Heart left ventricle (tissue), 16 donors: Measurements from ENCODE around the gene ANO3. TPM values are rescaled to one million over a fixed set of nuclear protein-coding genes. Genes with fewer than 3 reads are reported as not detected.

Source experiments
- ATAC-seq, 4 donors: fragments of 200-7000 bp; cut with Tn5 transposase; one replicate each; pipeline ENCODE4 v1.9.1; 2020 to 2022; ENCODE audit warnings: moderate library complexity in 4 of 4, mild to moderate bottlenecking in 3 of 4, moderate number of reproducible peaks in 1 of 4
- DNase-seq, 5 donors: peaks; one replicate each; pipeline ENCODE4 v3.0.0-alpha.2; 2020
- H3K27ac ChIP-seq, 12 donors: fragments of 200-600 bp; sonication (generic) in 4 of 12; one replicate each; pipeline versions ENCODE4 v1.5.0 to v1.8.0; 2016 to 2022; ENCODE audit warnings: mild to moderate bottlenecking in 2 of 12
- H3K27me3 ChIP-seq, 9 donors: fragments of 200-600 bp; sonication (generic) in 2 of 9; one replicate each; pipeline versions ENCODE4 v1.5.1 to v1.8.0; 2016 to 2022; ENCODE audit warnings: mild to moderate bottlenecking in 3 of 9
- H3K36me3 ChIP-seq, 9 donors: fragments of 200-600 bp; sonication (generic) in 2 of 9; one replicate each; pipeline versions ENCODE4 v1.5.0 to v1.8.0; 2018 to 2022; ENCODE audit warnings: mild to moderate bottlenecking in 2 of 9
- H3K4me1 ChIP-seq, 12 donors: fragments of 200-600 bp; sonication (generic) in 4 of 12; one replicate each; pipeline versions ENCODE4 v1.5.0 to v1.8.0; 2016 to 2022; ENCODE audit warnings: mild to moderate bottlenecking in 3 of 12
- H3K4me3 ChIP-seq, 12 donors: fragments of 200-600 bp; sonication (generic) in 4 of 12; one replicate each; pipeline versions ENCODE4 v1.5.0 to v1.8.0; 2017 to 2022; ENCODE audit warnings: mild to moderate bottlenecking in 9 of 12, moderate library complexity in 4 of 12
- H3K9me3 ChIP-seq, 12 donors: fragments of 200-600 bp; sonication (generic) in 4 of 12; one replicate each; pipeline versions ENCODE4 v1.5.0 to v1.8.0; 2016 to 2022; ENCODE audit warnings: mild to moderate bottlenecking in 1 of 12
- CTCF ChIP-seq, 12 donors: fragments of 200-600 bp; sonication (generic) in 4 of 12; IDR thresholded peaks; one replicate each; pipeline versions ENCODE4 v1.5.0 to v1.8.0; 2018 to 2022; ENCODE audit warnings: antibody characterized with exemption in 12 of 12, mild to moderate bottlenecking in 5 of 12
- POLR2A ChIP-seq, 2 donors: fragments of 450-650 bp; IDR thresholded peaks; one replicate each; pipeline ENCODE4 v1.6.1; 2017; ENCODE audit warnings: antibody characterized with exemption in 2 of 2, mild to moderate bottlenecking in 2 of 2, moderate library complexity in 2 of 2
- WGBS, 4 donors: extraction: QIAGEN DNeasy Blood & Tissue Kit in 2 of 4; methylation state at CpG; one replicate each; pipeline versions ENCODE4 v1.1.5 to v1.1.7; 2013 to 2018; 5-methylcytosine and 5-hydroxymethylcytosine counted together
- intact Hi-C, 10 donors: fragments of 100-400 bp; cut with DNase I; formaldehyde crosslinking; loops; one replicate each; pipeline versions ENCODE4 v1.11.1 to v1.14.2; 2022
- polyA plus RNA-seq, 2 donors: library from polyadenylated mRNA; stranded (reverse); fragments of 200-250 nt; gene quantifications; one replicate each; pipeline ENCODE4 v1.2.3, GENCODE V29; 2013
- total RNA-seq, 9 donors: library from RNA; depleted of rRNA in 2 of 9; stranded (reverse); fragments of >200 nt in 2 of 9; fragmentation: NEBNext Ultra II Directional in 3 of 9; extraction: Animal tissue kit (Norgen Biotek cat#: 25700) in 3 of 9; gene quantifications; one replicate each; pipeline versions ENCODE4 v1.1.0 to v1.2.4, GENCODE V29; 2016 to 2023
- donor health status: ischemic (EF 13 %, LVEDD 7.1; RV severe dilation, severe dysfunction).
- donor health status: healthy with polysubstance abuse.
- donor health status: DM: no; HTN: yes; CAD: no.
- donor health status: DM: no; HTN: no; CAD: no.
- donor health status: ischemic (EF 25% LVEDD 6.9; RV normal size, moderate dysfunction).
- donor health status: ischemic (EF 25% LVEDD 5.7; RV mildly dilated, moderate dysfunction).
- donor health status: healthy.
- donor health status: DM: yes; HTN: yes; CAD: no.
- donor health status: ischemic (EF 35%, LVEDD 5.7; RV mildly dilated, moderate dysfunction).
- donor health status: nonischemic (EF 11% LVEDD 7.7; RV severe dilation, severe dysfunction).
- donor health status: DM: yes; HTN: yes; CAD: no.
- donor health status: PGD.
- donor health status: ischemic (EF 29% LVEDD 5.4; RV normal size, mild dysfunction).
- donor health status: nonischemic (EF 23%, LVEDD 6.1; RV moderate dilation, normal function).

ANO3 gene
- total and polyA plus RNA-seq, 11 donors: 0.04 to 0.54 (median 0.12) TPM; not detected in 6

DNA sequence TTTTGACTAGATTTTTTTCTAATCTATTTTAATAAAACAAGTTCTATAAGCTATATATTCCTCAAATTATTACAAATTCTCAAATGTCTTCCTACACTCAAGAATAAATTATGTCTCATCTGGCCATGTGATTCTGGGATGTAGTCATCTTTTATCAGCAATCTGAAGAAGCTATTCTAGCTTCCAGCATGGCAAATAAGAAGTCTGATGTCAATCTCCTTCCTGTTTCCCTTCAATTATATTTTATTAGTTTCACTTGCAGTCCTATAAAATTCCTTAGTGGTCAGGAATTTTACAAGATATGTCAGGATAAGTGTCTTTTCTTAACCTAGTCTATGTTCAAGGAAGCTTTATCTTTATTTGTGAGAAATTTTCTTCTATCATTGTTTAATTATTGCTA lies 10.4 kb upstream of the ANO3 start:
- H3K27ac ChIP-seq: no peak overlapping the region
- no peak for DNase-seq
- intact Hi-C loops: no loop called here
- ATAC-seq: no peak
- no peaks in the 10 kb centered on the region for H3K4me1 ChIP-seq
- H3K4me3 ChIP-seq: no peak overlapping the region
- H3K27me3 ChIP-seq: no peaks in the 10 kb centered on the region
- H3K9me3 ChIP-seq: no peaks in the 10 kb centered on the region
- H3K36me3 ChIP-seq: no peaks in the 10 kb centered on the region
- TF ChIP-seq CTCF (IDR thresholded peaks at IDR 0.05): no peak
- TF ChIP-seq POLR2A (IDR thresholded peaks at IDR 0.05): no peak

GRCh38 chr11:26322335-26323067 lies 9.4 kb upstream of the ANO3 start:
- ATAC-seq (no peak), DNase-seq (no peak)
- TF ChIP-seq POLR2A (IDR thresholded peaks at IDR 0.05) (no peak), CTCF (IDR thresholded peaks at IDR 0.05) (no peak)
- no peak overlapping the region for H3K4me3 ChIP-seq
- intact Hi-C loops: no loop called here
- H3K9me3 ChIP-seq: no peaks in the 10 kb centered on the region
- H3K27me3 ChIP-seq: no peaks in the 10 kb centered on the region
- no peaks in the 10 kb centered on the region for H3K4me1 ChIP-seq
- WGBS, 4 donors: 77 to 92% (median 88%) methylated on average over 1 of the region's 1 CpG
- no peak overlapping the region for H3K27ac ChIP-seq
- H3K36me3 ChIP-seq: no peaks in the 10 kb centered on the region

GRCh38 chr11:26323837-26324236 lies 8.1 kb upstream of the ANO3 start:
- Histone ChIP-seq H3K4me3 (no peak overlapping the region), H3K9me3 (no peaks in the 10 kb centered on the region), H3K4me1 (no peaks in the 10 kb centered on the region), H3K27ac (no peak overlapping the region), H3K27me3 (peaks cover 0 to 2% (median 0%) of the 10 kb centered on the region in 9 donors), H3K36me3 (no peaks in the 10 kb centered on the region)
- TF ChIP-seq POLR2A (IDR thresholded peaks at IDR 0.05): no peak
- TF ChIP-seq CTCF (IDR thresholded peaks at IDR 0.05): no peak
- intact Hi-C loops: no loop called here
- ATAC-seq (no peak), DNase-seq (no peak)

- H3K27ac ChIP-seq: no peak overlapping the region
- no peaks in the 10 kb centered on the region for H3K9me3 ChIP-seq
- no peaks in the 10 kb centered on the region for H3K4me1 ChIP-seq
- H3K36me3 ChIP-seq: no peaks in the 10 kb centered on the region
- ATAC-seq (no peak), DNase-seq (no peak)
- intact Hi-C loops: no loop called here
- no peak overlapping the region for H3K4me3 ChIP-seq
- TF ChIP-seq CTCF (IDR thresholded peaks at IDR 0.05): no peak
- no peak for TF ChIP-seq POLR2A (IDR thresholded peaks at IDR 0.05)
- 65 to 79% (median 69%) methylated on average over 2 of the region's 2 CpGs for WGBS, 4 donors
- peaks cover 0 to 3% (median 0%) of the 10 kb centered on the region in 9 donors for H3K27me3 ChIP-seq
These were observed 7.7 kb upstream of the ANO3 start for GRCh38 chr11:26324270-26324669.
